NCI-H2081 (cell line): ENCODE measurements around the gene ACTN4.

Experiments used
- DNase-seq, 2 experiments: peaks; one replicate each; lab custom pipeline; 2025; lab: John Stamatoyannopoulos, UW

The ACTN4 gene

GRCh38 chr19:38709671-38710415 is 62.4 kb downstream of the ACTN4 start:
- no peak for DNase-seq

GRCh38 chr19:38710416-38710702 is 62.9 kb downstream of the ACTN4 start:
- DNase-seq, result no peak

GRCh38 chr19:38710928-38711725 is 63.7 kb downstream of the ACTN4 start:
- no peak for DNase-seq

- no peak for DNase-seq
These were observed 64.3 kb downstream of the ACTN4 start for GRCh38 chr19:38711726-38712153.

GRCh38 chr19:38712161-38712748 is 64.8 kb downstream of the ACTN4 start:
- DNase-seq, result no peak

- DNase-seq, result no peak
These were observed 65.8 kb downstream of the ACTN4 start for GRCh38 chr19:38713227-38713649.

- no peak for DNase-seq
These were observed 66.4 kb downstream of the ACTN4 start for GRCh38 chr19:38713865-38714264.

GRCh38 chr19:38714354-38714778 is 66.9 kb downstream of the ACTN4 start:
- DNase-seq, result no peak

- no peak for DNase-seq
These were observed 68.1 kb downstream of the ACTN4 start for GRCh38 chr19:38715555-38715954.

GRCh38 chr19:38717051-38717450 is 69.6 kb downstream of the ACTN4 start:
- DNase-seq, result no peak

- no peak for DNase-seq
These were observed 70.4 kb downstream of the ACTN4 start for GRCh38 chr19:38717855-38718254.

GRCh38 chr19:38718747-38719543 is 71.5 kb downstream of the ACTN4 start:
- no peak for DNase-seq

GRCh38 chr19:38719761-38720558 is 72.5 kb downstream of the ACTN4 start:
- no peak for DNase-seq

GRCh38 chr19:38720559-38721236 is 73.2 kb downstream of the ACTN4 start:
- no peak for DNase-seq

- DNase-seq, result no peak
These were observed 74.0 kb downstream of the ACTN4 start for GRCh38 chr19:38721496-38721895.

GRCh38 chr19:38721979-38722773 is 74.7 kb downstream of the ACTN4 start:
- no peak for DNase-seq

- DNase-seq, result no peak
These were observed 75.6 kb downstream of the ACTN4 start for GRCh38 chr19:38722947-38723605.

- DNase-seq, result no peak
These were observed 76.1 kb downstream of the ACTN4 start for GRCh38 chr19:38723606-38723965.
